Liver (tissue), 9 donors: Measurements from ENCODE around the gene DTX4. TPM values are rescaled to one million over a fixed set of nuclear protein-coding genes. Genes with fewer than 3 reads are reported as not detected.
A peak's percentile ranks its signal among the peaks of the same experiment; 100 is the strongest.

Experiments
- DNase-seq: peaks from one replicate; pipeline ENCODE4 v3.0.0-alpha.2; 2017; ENCODE audit warnings: low spot score
- H3K27ac ChIP-seq, 2 donors: one replicate each; pipeline ENCODE4 v1.7.0; 2013; ENCODE audit warnings: inconsistent platforms in 2 of 2, low read length in 2 of 2, control low read depth in 1 of 2, low read depth in 1 of 2, mild to moderate bottlenecking in 1 of 2
- H3K27me3 ChIP-seq, 4 donors: one replicate each; pipeline versions ENCODE4 v1.6.1 to v1.7.0; 2013; ENCODE audit warnings: low read length in 3 of 4, inconsistent platforms in 1 of 4, mild to moderate bottlenecking in 1 of 4, moderate library complexity in 1 of 4; ENCODE audit not compliant: control insufficient read depth in 4 of 4, insufficient read depth in 4 of 4
- H3K36me3 ChIP-seq, 4 donors: one replicate each; pipeline versions ENCODE4 v1.6.1 to v1.7.0; 2013; ENCODE audit warnings: low read length in 3 of 4, mild to moderate bottlenecking in 3 of 4, low read depth in 1 of 4, moderate library complexity in 1 of 4; ENCODE audit not compliant: control insufficient read depth in 4 of 4, insufficient read depth in 3 of 4
- H3K4me1 ChIP-seq, 4 donors: one replicate each; pipeline versions ENCODE4 v1.6.1 to v1.7.0; 2013; ENCODE audit warnings: low read length in 3 of 4, mild to moderate bottlenecking in 3 of 4, moderate library complexity in 1 of 4; ENCODE audit not compliant: control insufficient read depth in 4 of 4, insufficient read depth in 4 of 4
- H3K4me3 ChIP-seq, 3 donors: one replicate each; pipeline versions ENCODE4 v1.6.1 to v1.7.0; 2013; ENCODE audit warnings: low read length in 3 of 3, control low read depth in 1 of 3, low read depth in 1 of 3, mild to moderate bottlenecking in 1 of 3
- H3K9ac ChIP-seq, 2 donors: one replicate each; pipeline ENCODE4 v1.7.0; 2013; ENCODE audit warnings: low read length in 2 of 2, mild to moderate bottlenecking in 2 of 2, moderate library complexity in 2 of 2, control low read depth in 1 of 2, low read depth in 1 of 2
- H3K9me3 ChIP-seq, 4 donors: one replicate each; pipeline versions ENCODE4 v1.6.1 to v1.7.0; 2013; ENCODE audit warnings: low read length in 3 of 4; ENCODE audit not compliant: control insufficient read depth in 4 of 4
- EGR1 ChIP-seq, 2 donors: IDR thresholded peaks; 2 replicates each; pipeline ENCODE4 v1.6.1; 2016 to 2018; ENCODE audit warnings: antibody characterized with exemption in 2 of 2, low read depth in 2 of 2
- FOXA2 ChIP-seq: IDR thresholded peaks from 2 replicates; pipeline ENCODE4 v1.6.1; 2016; ENCODE audit warnings: antibody characterized with exemption
- GABPA ChIP-seq, 2 donors: IDR thresholded peaks in 1 of 2; conservative IDR thresholded peaks in 1 of 2; 2 replicates each; pipeline ENCODE4 v1.6.1; 2016; ENCODE audit warnings: antibody characterized with exemption in 2 of 2, mild to moderate bottlenecking in 1 of 2, moderate library complexity in 1 of 2
- HNF4A ChIP-seq, 2 donors: conservative IDR thresholded peaks; 2 replicates each; pipeline ENCODE4 v1.6.1; 2016; ENCODE audit warnings: antibody characterized with exemption in 2 of 2, mild to moderate bottlenecking in 2 of 2
- HNF4G ChIP-seq: IDR thresholded peaks from 2 replicates; pipeline ENCODE4 v1.6.1; 2016; ENCODE audit warnings: antibody characterized with exemption
- NR2F2 ChIP-seq: IDR thresholded peaks from 2 replicates; pipeline ENCODE4 v1.6.1; 2016; ENCODE audit warnings: antibody characterized with exemption
- RAD21 ChIP-seq, 2 donors: IDR thresholded peaks; 2 replicates each; pipeline ENCODE4 v1.6.1; 2016; ENCODE audit warnings: antibody characterized with exemption in 2 of 2, mild to moderate bottlenecking in 2 of 2
- SP1 ChIP-seq: IDR thresholded peaks from 2 replicates; pipeline ENCODE4 v1.6.1; 2018; ENCODE audit warnings: antibody characterized with exemption, mild to moderate bottlenecking
- TAF1 ChIP-seq: conservative IDR thresholded peaks from 2 replicates; pipeline ENCODE4 v1.6.1; 2016; ENCODE audit warnings: antibody characterized with exemption, mild to moderate bottlenecking
- YY1 ChIP-seq: IDR thresholded peaks from 2 replicates; pipeline ENCODE4 v1.6.1; 2016; ENCODE audit warnings: antibody characterized with exemption, mild to moderate bottlenecking
- WGBS: extraction: QIAGEN DNeasy Blood & Tissue Kit; methylation state at CpG from one replicate; pipeline ENCODE4 v1.1.7; 2013; 5-methylcytosine and 5-hydroxymethylcytosine counted together
- polyA plus RNA-seq, 2 donors: library from polyadenylated mRNA; stranded (reverse) in 1 of 2; unstranded in 1 of 2; fragments of 200-250 nt in 1 of 2; fragments of >200 nt in 1 of 2; fragmentation: Nextera tagmentation in 1 of 2; extraction: Ambion mirVana in 1 of 2; gene quantifications; one replicate each; pipeline versions ENCODE4 v1.2.1 to v1.2.3, GENCODE V29; 2013 to 2015
- total RNA-seq, 2 donors: library from RNA; depleted of rRNA; stranded (reverse); fragments of >200 nt; gene quantifications; one replicate each; pipeline ENCODE4 v1.2.3, GENCODE V29; 2014
- TF ChIP-seq, protein P1 (sequence below): IDR thresholded peaks from 2 replicates; pipeline ENCODE4 v1.6.1; 2016; ENCODE audit warnings: antibody characterized with exemption
- TF ChIP-seq, protein P2 (sequence below): IDR thresholded peaks from 2 replicates; pipeline ENCODE4 v1.6.1; 2016; ENCODE audit warnings: antibody characterized with exemption
- TF ChIP-seq, protein P3 (sequence below): fragments of 150-350 bp; IDR thresholded peaks from 2 replicates; pipeline ENCODE4 v1.5.1; 2017; ENCODE audit warnings: improper control_type of control experiment, low read depth, low read length; ENCODE audit not compliant: missing input control
- TF ChIP-seq, protein P4 (sequence below): IDR thresholded peaks from 2 replicates; pipeline ENCODE4 v1.6.1; 2016; ENCODE audit warnings: antibody characterized with exemption
- TF ChIP-seq, protein P5 (sequence below): IDR thresholded peaks from 2 replicates; pipeline ENCODE4 v1.6.1; 2016; ENCODE audit warnings: antibody characterized with exemption, mild to moderate bottlenecking
- donor health status: healthy.
- donor health status: healthy.
- donor health status: healthy.
- donor health status: healthy.
- donor health status: healthy.

DTX4 gene
- total and polyA plus RNA-seq, 4 donors, result 7.5 to 21.4 (median 14.3) TPM

DNA sequence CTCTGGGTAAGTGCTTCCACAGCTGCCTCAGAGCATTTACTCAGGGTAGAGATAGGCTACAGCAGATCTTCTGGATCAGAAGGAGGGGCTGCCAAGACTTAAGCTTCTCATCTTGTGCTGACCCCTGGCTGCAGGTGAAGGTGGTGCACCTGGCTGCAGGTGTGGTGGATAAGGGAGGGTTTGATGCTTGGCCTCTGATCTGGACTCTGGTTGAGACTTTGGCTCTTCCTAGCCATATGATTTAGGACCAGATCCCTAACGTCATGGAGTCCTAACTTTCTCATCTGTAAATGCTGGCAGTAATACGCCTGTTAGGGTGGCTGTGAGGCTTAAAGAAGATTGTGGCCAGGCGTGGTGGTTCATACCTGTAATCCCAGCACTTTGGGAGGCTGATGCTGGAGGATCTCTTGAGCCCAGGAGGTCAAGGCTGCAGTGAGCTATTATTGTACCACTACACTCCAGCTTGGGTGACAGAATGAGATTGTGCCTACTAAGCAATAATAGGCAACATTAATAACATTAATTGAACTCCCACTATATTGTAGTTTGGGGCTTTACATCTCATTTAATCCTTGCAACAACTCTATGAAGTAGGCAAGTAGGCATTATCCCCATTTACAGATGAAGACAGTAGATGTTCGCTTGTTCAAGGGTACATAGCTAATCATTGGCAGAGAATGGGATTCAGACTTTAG lies 10.7 kb downstream of the DTX4 start (continued):
- TF ChIP-seq, protein P1, sequence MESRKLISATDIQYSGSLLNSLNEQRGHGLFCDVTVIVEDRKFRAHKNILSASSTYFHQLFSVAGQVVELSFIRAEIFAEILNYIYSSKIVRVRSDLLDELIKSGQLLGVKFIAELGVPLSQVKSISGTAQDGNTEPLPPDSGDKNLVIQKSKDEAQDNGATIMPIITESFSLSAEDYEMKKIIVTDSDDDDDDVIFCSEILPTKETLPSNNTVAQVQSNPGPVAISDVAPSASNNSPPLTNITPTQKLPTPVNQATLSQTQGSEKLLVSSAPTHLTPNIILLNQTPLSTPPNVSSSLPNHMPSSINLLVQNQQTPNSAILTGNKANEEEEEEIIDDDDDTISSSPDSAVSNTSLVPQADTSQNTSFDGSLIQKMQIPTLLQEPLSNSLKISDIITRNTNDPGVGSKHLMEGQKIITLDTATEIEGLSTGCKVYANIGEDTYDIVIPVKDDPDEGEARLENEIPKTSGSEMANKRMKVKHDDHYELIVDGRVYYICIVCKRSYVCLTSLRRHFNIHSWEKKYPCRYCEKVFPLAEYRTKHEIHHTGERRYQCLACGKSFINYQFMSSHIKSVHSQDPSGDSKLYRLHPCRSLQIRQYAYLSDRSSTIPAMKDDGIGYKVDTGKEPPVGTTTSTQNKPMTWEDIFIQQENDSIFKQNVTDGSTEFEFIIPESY, result no peak
- TF ChIP-seq, protein P2, sequence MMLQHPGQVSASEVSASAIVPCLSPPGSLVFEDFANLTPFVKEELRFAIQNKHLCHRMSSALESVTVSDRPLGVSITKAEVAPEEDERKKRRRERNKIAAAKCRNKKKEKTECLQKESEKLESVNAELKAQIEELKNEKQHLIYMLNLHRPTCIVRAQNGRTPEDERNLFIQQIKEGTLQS, result no peak
- no peak for TF ChIP-seq HNF4G

DNA sequence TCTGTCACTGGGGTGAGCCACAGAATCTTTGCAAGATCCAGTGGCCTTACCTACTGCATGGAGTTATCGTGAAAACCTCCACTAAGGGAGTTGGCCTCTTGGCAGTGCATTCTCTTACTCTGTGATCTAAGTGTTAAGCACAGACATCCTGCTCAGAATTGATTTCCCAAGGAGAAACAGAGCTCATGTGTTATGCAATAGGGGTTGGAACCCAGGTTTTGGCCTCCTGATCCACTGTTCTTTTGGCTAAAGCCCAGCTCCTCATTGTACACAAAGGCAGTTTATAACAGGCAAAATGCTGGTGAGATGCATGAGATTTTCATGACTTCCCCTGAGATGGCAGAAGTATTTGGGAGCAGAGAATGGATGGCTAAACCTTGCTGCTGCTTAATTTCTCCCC lies 11.8 kb downstream of the DTX4 start:
- Histone ChIP-seq H3K4me3 (no peak overlapping the region), H3K9ac (no peak overlapping the region), H3K36me3 (peaks cover 4 to 19% (median 12%) of the 10 kb centered on the region in 4 donors), H3K27me3 (no peaks in the 10 kb centered on the region), H3K4me1 (peaks cover 17 to 59% (median 46%) of the 10 kb centered on the region in 4 donors), H3K27ac (peak overlapping the region in 1 of 2 donors; percentile 36), H3K9me3 (peaks cover 0 to 3% (median 0%) of the 10 kb centered on the region in 4 donors)
- TF ChIP-seq HNF4G, result no peak
- no peak for TF ChIP-seq SP1
- TF ChIP-seq HNF4A (conservative IDR thresholded peaks at IDR 0.05), result peak in 1 of 2 donors; percentile 22
- TF ChIP-seq NR2F2, result peak; percentile 34
- WGBS, result 85% methylated on average over 1 of the region's 1 CpG
- no peak for DNase-seq

DNA sequence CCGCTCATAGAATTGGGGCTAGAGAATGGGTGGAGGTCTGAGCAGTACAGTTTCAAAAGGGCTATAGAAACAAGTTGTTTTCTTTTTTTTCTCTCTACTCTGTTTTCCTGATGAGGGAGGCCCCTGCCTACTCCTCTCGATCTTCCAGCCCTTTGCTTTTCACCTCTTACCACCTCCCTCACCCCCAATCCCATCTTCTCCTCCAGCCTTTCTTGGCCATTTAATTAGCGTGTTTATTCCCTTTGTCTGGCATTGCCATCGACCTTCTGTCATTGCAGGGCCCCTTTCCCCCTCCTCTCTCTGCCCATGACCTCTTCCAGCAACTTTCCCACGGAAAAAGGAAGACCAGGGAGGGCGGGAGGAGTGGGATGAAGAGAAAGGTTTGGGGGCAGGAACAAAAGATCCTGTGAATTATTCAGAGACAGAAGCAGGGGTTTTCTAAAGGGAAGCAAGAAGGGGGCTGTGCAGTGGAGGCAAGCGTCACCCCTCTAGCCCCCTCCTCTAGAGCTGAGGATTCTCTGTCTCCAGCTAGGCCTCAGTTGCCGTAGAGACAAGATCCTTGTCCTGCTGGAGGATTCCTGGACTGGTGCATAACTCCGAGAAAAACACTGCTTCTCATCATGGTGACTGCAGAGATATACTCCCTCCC lies 12.9 kb downstream of the DTX4 start:
- Histone ChIP-seq H3K4me1 (peaks cover 17 to 70% (median 48%) of the 10 kb centered on the region in 4 donors), H3K27ac (peak overlapping the region; percentile 21 to 42), H3K9ac (no peak overlapping the region), H3K36me3 (peaks cover 5 to 24% (median 13%) of the 10 kb centered on the region in 4 donors), H3K9me3 (no peaks in the 10 kb centered on the region), H3K27me3 (no peaks in the 10 kb centered on the region), H3K4me3 (no peak overlapping the region)
- no peak for DNase-seq
- 82% methylated on average over 9 of the region's 9 CpGs for WGBS
- TF ChIP-seq, protein P3, sequence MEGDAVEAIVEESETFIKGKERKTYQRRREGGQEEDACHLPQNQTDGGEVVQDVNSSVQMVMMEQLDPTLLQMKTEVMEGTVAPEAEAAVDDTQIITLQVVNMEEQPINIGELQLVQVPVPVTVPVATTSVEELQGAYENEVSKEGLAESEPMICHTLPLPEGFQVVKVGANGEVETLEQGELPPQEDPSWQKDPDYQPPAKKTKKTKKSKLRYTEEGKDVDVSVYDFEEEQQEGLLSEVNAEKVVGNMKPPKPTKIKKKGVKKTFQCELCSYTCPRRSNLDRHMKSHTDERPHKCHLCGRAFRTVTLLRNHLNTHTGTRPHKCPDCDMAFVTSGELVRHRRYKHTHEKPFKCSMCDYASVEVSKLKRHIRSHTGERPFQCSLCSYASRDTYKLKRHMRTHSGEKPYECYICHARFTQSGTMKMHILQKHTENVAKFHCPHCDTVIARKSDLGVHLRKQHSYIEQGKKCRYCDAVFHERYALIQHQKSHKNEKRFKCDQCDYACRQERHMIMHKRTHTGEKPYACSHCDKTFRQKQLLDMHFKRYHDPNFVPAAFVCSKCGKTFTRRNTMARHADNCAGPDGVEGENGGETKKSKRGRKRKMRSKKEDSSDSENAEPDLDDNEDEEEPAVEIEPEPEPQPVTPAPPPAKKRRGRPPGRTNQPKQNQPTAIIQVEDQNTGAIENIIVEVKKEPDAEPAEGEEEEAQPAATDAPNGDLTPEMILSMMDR, result no peak
- TF ChIP-seq TAF1, result no peak
- TF ChIP-seq GABPA (IDR thresholded peaks at IDR 0.05 in 1 of 2, conservative IDR thresholded peaks at IDR 0.05 in 1 of 2), result no peak
- TF ChIP-seq, protein P4, sequence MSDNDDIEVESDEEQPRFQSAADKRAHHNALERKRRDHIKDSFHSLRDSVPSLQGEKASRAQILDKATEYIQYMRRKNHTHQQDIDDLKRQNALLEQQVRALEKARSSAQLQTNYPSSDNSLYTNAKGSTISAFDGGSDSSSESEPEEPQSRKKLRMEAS, result no peak
- no peak for TF ChIP-seq YY1
- TF ChIP-seq, protein P5, sequence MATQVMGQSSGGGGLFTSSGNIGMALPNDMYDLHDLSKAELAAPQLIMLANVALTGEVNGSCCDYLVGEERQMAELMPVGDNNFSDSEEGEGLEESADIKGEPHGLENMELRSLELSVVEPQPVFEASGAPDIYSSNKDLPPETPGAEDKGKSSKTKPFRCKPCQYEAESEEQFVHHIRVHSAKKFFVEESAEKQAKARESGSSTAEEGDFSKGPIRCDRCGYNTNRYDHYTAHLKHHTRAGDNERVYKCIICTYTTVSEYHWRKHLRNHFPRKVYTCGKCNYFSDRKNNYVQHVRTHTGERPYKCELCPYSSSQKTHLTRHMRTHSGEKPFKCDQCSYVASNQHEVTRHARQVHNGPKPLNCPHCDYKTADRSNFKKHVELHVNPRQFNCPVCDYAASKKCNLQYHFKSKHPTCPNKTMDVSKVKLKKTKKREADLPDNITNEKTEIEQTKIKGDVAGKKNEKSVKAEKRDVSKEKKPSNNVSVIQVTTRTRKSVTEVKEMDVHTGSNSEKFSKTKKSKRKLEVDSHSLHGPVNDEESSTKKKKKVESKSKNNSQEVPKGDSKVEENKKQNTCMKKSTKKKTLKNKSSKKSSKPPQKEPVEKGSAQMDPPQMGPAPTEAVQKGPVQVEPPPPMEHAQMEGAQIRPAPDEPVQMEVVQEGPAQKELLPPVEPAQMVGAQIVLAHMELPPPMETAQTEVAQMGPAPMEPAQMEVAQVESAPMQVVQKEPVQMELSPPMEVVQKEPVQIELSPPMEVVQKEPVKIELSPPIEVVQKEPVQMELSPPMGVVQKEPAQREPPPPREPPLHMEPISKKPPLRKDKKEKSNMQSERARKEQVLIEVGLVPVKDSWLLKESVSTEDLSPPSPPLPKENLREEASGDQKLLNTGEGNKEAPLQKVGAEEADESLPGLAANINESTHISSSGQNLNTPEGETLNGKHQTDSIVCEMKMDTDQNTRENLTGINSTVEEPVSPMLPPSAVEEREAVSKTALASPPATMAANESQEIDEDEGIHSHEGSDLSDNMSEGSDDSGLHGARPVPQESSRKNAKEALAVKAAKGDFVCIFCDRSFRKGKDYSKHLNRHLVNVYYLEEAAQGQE, result no peak
- no peak for TF ChIP-seq FOXA2
- no peak for TF ChIP-seq EGR1 (IDR thresholded peaks at IDR 0.05; ENCODE audit: low read depth in 2 of 2)
- TF ChIP-seq, protein P1, result no peak
- no peak for TF ChIP-seq HNF4A (conservative IDR thresholded peaks at IDR 0.05)
- TF ChIP-seq NR2F2, result no peak
- no peak for TF ChIP-seq RAD21 (IDR thresholded peaks at IDR 0.05)
- TF ChIP-seq SP1, result no peak
- no peak for TF ChIP-seq HNF4G
